GM23338 (cell line): Measurements from ENCODE around the gene HACL1. TPM values are rescaled to one million over a fixed set of nuclear protein-coding genes. Genes with fewer than 3 reads are reported as not detected.

Experiments used
- ATAC-seq: fragments of 200-7000 bp; cut with Tn5 transposase; 3 replicates; pipeline ENCODE4 v1.9.1; 2020
- DNase-seq: peaks from one replicate; pipeline ENCODE4 v3.0.0-alpha.2; 2015; ENCODE audit warnings: low spot score
- H2AFZ ChIP-seq: fragments of 200-600 bp; sonication (generic); 2 replicates; pipeline ENCODE4 v1.8.0; 2016; ENCODE audit warnings: antibody characterized with exemption, mild to moderate bottlenecking, moderate library complexity
- H3F3A ChIP-seq: fragments of 200-600 bp; sonication (generic); replicated peaks from 2 replicates; pipeline ENCODE4 v1.8.0; 2017; ENCODE audit warnings: antibody characterized with exemption, mixed run types, low read depth
- H3K27ac ChIP-seq: fragments of 200-600 bp; sonication (generic); 2 replicates; pipeline ENCODE4 v1.6.1; 2016; ENCODE audit warnings: low read depth
- H3K27me3 ChIP-seq: fragments of 200-600 bp; sonication (generic); 2 replicates; pipeline ENCODE4 v1.8.0; 2016; ENCODE audit warnings: mild to moderate bottlenecking, mixed run types, moderate library complexity; ENCODE audit not compliant: insufficient read depth
- H3K36me3 ChIP-seq: fragments of 200-600 bp; sonication (generic); 2 replicates; pipeline ENCODE4 v1.8.0; 2016; ENCODE audit warnings: mild to moderate bottlenecking; ENCODE audit not compliant: insufficient read depth
- H3K4me1 ChIP-seq: fragments of 200-600 bp; sonication (generic); 2 replicates; pipeline ENCODE4 v1.8.0; 2016; ENCODE audit warnings: mild to moderate bottlenecking, moderate library complexity; ENCODE audit not compliant: insufficient read depth
- H3K4me2 ChIP-seq: fragments of 200-600 bp; sonication (generic); 2 replicates; pipeline ENCODE4 v1.7.1; 2017; ENCODE audit warnings: mixed run types
- H3K4me3 ChIP-seq: fragments of 200-600 bp; sonication (generic); 2 replicates; pipeline ENCODE4 v1.6.1; 2016; ENCODE audit warnings: mixed run types
- H3K79me2 ChIP-seq: fragments of 200-600 bp; sonication (generic); replicated peaks from 2 replicates; pipeline ENCODE4 v1.8.0; 2017; ENCODE audit warnings: mild to moderate bottlenecking; ENCODE audit not compliant: insufficient read depth
- H3K9me2 ChIP-seq: fragments of 200-600 bp; sonication (generic); 2 replicates; pipeline ENCODE4 v1.8.0; 2017; ENCODE audit not compliant: insufficient read depth
- H4K20me1 ChIP-seq: fragments of 200-600 bp; sonication (generic); replicated peaks from 2 replicates; pipeline ENCODE4 v1.8.0; 2017; ENCODE audit warnings: mild to moderate bottlenecking; ENCODE audit not compliant: insufficient read depth
- H3K27ac Mint-ChIP-seq: 2 replicates; pipeline ENCODE4 v1.8.0; 2020; ENCODE audit warnings: inconsistent platforms, mild to moderate bottlenecking, moderate library complexity, mixed read lengths
- H3K27me3 Mint-ChIP-seq: 3 replicates; pipeline ENCODE4 v1.8.0; 2022; ENCODE audit warnings: low read depth, mild to moderate bottlenecking, moderate library complexity, mixed read lengths, inconsistent platforms; ENCODE audit not compliant: insufficient read depth, poor library complexity
- H3K36me3 Mint-ChIP-seq: 3 replicates; pipeline ENCODE4 v1.8.0; 2021; ENCODE audit warnings: low read depth, mild to moderate bottlenecking, inconsistent platforms, moderate library complexity, mixed read lengths
- H3K4me1 Mint-ChIP-seq: 3 replicates; pipeline ENCODE4 v1.8.0; 2020; ENCODE audit warnings: mild to moderate bottlenecking, inconsistent platforms, mixed read lengths
- H3K4me3 Mint-ChIP-seq: 3 replicates; pipeline ENCODE4 v1.8.0; 2021; ENCODE audit warnings: moderate library complexity, mild to moderate bottlenecking, inconsistent platforms, mixed read lengths
- H3K9me3 Mint-ChIP-seq: 3 replicates; pipeline ENCODE4 v1.8.0; 2020; ENCODE audit warnings: moderate library complexity, mild to moderate bottlenecking, inconsistent platforms, mixed read lengths
- CREB1 ChIP-seq: fragments of 250-450 bp; sonication (Bioruptor Pico); IDR thresholded peaks from 2 replicates; pipeline ENCODE4 v1.5.0; 2020; ENCODE audit warnings: low read depth, mild to moderate bottlenecking, moderate library complexity
- CTCF ChIP-seq, 2 experiments: fragments of 200-600 bp in 1 of 2; sonication (generic) in 1 of 2; conservative IDR thresholded peaks; 2 replicates each; pipeline versions ENCODE4 v1.5.1 to v1.6.1; 2016 to 2017; ENCODE audit warnings: antibody characterized with exemption in 2 of 2, low read depth in 2 of 2, mild to moderate bottlenecking in 2 of 2, moderate library complexity in 1 of 2
- ETS1 ChIP-seq: IDR thresholded peaks from 2 replicates; pipeline ENCODE4 v1.6.1; 2016; ENCODE audit warnings: antibody characterized with exemption
- EZH2 ChIP-seq: fragments of 200-600 bp; sonication (generic); IDR thresholded peaks from one replicate; pipeline ENCODE4 v1.8.0; 2017; ENCODE audit warnings: antibody characterized with exemption, mild to moderate bottlenecking, low read depth; ENCODE audit not compliant: unreplicated experiment
- EZH2phosphoT487 ChIP-seq: fragments of 200-600 bp; sonication (generic); IDR thresholded peaks from one replicate; pipeline ENCODE4 v1.8.1; 2018; ENCODE audit warnings: antibody characterized with exemption; ENCODE audit not compliant: unreplicated experiment
- JUNB ChIP-seq: IDR thresholded peaks from one replicate; pipeline ENCODE4 v1.6.1; 2016; ENCODE audit warnings: antibody characterized with exemption; ENCODE audit not compliant: unreplicated experiment
- NANOG ChIP-seq: IDR thresholded peaks from 2 replicates; pipeline ENCODE4 v1.6.1; 2016; ENCODE audit warnings: antibody characterized with exemption, borderline replicate concordance
- POLR2AphosphoS5 ChIP-seq: IDR thresholded peaks from 2 replicates; pipeline ENCODE4 v1.6.1; 2016; ENCODE audit warnings: antibody characterized with exemption, low read depth
- REST ChIP-seq: IDR thresholded peaks from one replicate; pipeline ENCODE4 v1.6.1; 2018; ENCODE audit warnings: antibody characterized with exemption; ENCODE audit not compliant: unreplicated experiment
- STAT1 ChIP-seq: IDR thresholded peaks from one replicate; pipeline ENCODE4 v1.6.1; 2016; ENCODE audit warnings: antibody characterized with exemption; ENCODE audit not compliant: unreplicated experiment
- ZNF114 ChIP-seq: fragments of 250-450 bp; sonication (Bioruptor Pico); IDR thresholded peaks from 2 replicates; pipeline ENCODE4 v1.5.0; 2020; ENCODE audit warnings: mild to moderate bottlenecking, moderate library complexity
- ZNF331 ChIP-seq: fragments of 250-450 bp; sonication (Bioruptor Pico); IDR thresholded peaks from 2 replicates; pipeline ENCODE4 v1.5.0; 2020; ENCODE audit warnings: low read depth, mild to moderate bottlenecking, moderate library complexity
- ZNF462 ChIP-seq: fragments of 250-450 bp; sonication (Bioruptor Pico); IDR thresholded peaks from 2 replicates; pipeline ENCODE4 v1.5.0; 2020; ENCODE audit warnings: mild to moderate bottlenecking, moderate library complexity
- polyA plus RNA-seq: library from polyadenylated mRNA; unstranded; fragments of >200 nt; fragmentation: Nextera tagmentation; extraction: Ambion mirVana; gene quantifications from 2 replicates; pipeline ENCODE4 v1.2.1, GENCODE V29; 2016
- total RNA-seq: library from RNA; depleted of rRNA; stranded (reverse); fragments of >200 nt; shearing (Covaris generic); gene quantifications from 2 replicates; pipeline ENCODE4 v1.2.3, GENCODE V29; 2014

HACL1 gene
- total and polyA plus RNA-seq, 2 experiments from 2014 or later = 19.6 to 33.5 TPM

GRCh38 chr3:15591242-15591641, 10.1 kb downstream of the HACL1 start:
- Histone ChIP-seq H3K4me1 (no peaks in the 10 kb centered on the region), H3K4me2 (no peak overlapping the region), H3K79me2 (no peaks in the 10 kb centered on the region), H3K9me2 (no peaks in the 10 kb centered on the region), H2AFZ (no peak overlapping the region), H4K20me1 (no peaks in the 10 kb centered on the region), H3K27ac (no peak overlapping the region), H3K27me3 (no peaks in the 10 kb centered on the region), H3K4me3 (no peak overlapping the region), H3F3A (peaks cover 13% of the 10 kb centered on the region), H3K36me3 (peaks cover 29% of the 10 kb centered on the region)
- Mint-ChIP-seq H3K27me3 (peaks cover 4% of the 10 kb centered on the region), H3K4me3 (no peak overlapping the region), H3K9me3 (peaks cover 6% of the 10 kb centered on the region; the same call in 1 of the 3 replicates), H3K36me3 (peaks cover 43% of the 10 kb centered on the region; the same call in 2 of the 3 replicates), H3K27ac (no peak overlapping the region), H3K4me1 (no peaks in the 10 kb centered on the region)
- DNase-seq = no peak
- TF ChIP-seq POLR2AphosphoS5 (no peak), ZNF462 (CRISPR knock-in tag) (no peak), REST (no peak), CTCF (conservative IDR thresholded peaks at IDR 0.05; ENCODE audit: low read depth in 2 of 2) (no peak), JUNB (no peak), ZNF331 (no peak), EZH2phosphoT487 (no peak), EZH2 (no peak), ETS1 (no peak), NANOG (no peak), STAT1 (no peak), CREB1 (no peak), ZNF114 (CRISPR knock-in tag) (no peak)
- ATAC-seq = no peak
